Measurements from ENCODE around the gene KIR2DL4. TPM values are rescaled to one million over a fixed set of nuclear protein-coding genes. Genes with fewer than 3 reads are reported as not detected.
"Not testable (repeated sequence)": the region's sequence is repeated elsewhere in the genome, so short reads cannot be mapped to it uniquely, and the experiment has no call there.

Gene KIR2DL4
- total RNA-seq, 1 donor from 2014 or later: not detected

DNA sequence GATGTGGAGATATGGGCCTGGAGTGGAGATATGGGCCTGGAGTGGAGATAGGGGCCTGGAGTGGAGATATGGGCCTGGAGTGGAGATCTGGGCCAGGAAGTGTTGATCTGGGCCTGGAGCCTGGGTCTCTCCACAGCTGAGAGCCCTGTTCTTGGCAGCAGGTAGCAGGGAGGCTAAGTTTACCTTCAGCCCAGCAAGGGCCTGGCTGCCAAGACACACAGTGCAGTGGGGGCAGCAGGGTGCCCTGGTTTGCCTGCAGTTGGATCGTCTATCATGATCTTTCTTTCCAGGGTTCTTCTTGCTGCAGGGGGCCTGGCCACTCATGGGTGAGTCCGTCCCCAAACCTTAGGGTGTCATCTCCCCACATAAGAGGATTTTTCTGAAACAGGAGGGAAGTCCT is 47.5 kb downstream of the KIR2DL4 start:
- TF ChIP-seq, protein P1, sequence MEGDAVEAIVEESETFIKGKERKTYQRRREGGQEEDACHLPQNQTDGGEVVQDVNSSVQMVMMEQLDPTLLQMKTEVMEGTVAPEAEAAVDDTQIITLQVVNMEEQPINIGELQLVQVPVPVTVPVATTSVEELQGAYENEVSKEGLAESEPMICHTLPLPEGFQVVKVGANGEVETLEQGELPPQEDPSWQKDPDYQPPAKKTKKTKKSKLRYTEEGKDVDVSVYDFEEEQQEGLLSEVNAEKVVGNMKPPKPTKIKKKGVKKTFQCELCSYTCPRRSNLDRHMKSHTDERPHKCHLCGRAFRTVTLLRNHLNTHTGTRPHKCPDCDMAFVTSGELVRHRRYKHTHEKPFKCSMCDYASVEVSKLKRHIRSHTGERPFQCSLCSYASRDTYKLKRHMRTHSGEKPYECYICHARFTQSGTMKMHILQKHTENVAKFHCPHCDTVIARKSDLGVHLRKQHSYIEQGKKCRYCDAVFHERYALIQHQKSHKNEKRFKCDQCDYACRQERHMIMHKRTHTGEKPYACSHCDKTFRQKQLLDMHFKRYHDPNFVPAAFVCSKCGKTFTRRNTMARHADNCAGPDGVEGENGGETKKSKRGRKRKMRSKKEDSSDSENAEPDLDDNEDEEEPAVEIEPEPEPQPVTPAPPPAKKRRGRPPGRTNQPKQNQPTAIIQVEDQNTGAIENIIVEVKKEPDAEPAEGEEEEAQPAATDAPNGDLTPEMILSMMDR (conservative IDR thresholded peaks at IDR 0.05; ENCODE audit: low read depth, low read length): no peak
- no peak overlapping the region for H3K4me3 ChIP-seq (ENCODE audit: low read depth, low read length)
- DNase-seq (ENCODE audit: low read depth): no peak

DNA sequence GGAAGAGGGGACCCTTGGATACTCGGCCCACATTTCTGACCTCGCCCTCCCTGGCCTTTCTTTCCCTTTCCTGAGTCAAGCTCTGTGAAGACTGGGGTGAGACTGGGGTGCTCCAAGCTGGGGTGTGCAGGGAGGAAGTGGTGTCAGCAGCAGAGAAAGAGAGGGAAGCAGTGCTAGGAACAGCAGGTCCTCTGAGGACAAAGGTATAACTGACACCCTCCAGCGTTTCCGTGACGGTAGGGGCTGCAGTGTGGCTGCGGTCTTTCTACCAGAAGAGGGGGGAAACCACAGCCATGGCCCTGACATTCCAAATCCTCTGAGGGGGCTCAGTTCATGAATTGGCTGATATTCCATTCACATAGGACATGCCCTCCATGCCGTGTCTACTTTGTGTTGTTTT is 47.9 kb downstream of the KIR2DL4 start:
- no peak for DNase-seq (ENCODE audit: low read depth)
- no peak overlapping the region for H3K4me3 ChIP-seq (ENCODE audit: low read depth, low read length)
- TF ChIP-seq, protein P1 (conservative IDR thresholded peaks at IDR 0.05; ENCODE audit: low read depth, low read length): no peak

DNA sequence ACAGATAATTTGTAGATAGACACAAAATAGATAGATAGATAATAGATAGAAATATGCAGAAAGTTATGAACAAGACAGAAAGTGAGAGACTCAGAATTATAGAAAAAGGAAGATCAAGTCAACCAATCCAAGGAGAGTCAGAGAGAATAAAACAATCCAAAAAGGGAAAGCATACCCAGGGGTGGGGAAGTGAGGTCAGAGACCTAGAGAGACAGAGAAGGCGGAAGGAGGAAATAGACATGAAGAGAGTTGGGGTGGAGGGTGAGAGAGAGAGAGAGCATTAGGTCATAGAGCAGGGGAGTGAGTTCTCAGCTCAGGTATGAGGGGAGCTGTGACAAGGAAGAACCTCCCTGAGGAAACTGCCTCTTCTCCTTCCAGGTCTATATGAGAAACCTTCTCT is 51.8 kb downstream of the KIR2DL4 start:
- not testable (repeated sequence) for H3K4me3 ChIP-seq (ENCODE audit: low read depth, low read length); DNase-seq (ENCODE audit: low read depth)

- not testable (repeated sequence) for H3K4me3 ChIP-seq (ENCODE audit: low read depth, low read length); DNase-seq (ENCODE audit: low read depth)
Observed at GRCh38 chr19:54858476-54858875, 55.1 kb downstream of the KIR2DL4 start.

GRCh38 chr19:54859421-54859820 is 56.0 kb downstream of the KIR2DL4 start:
- H3K4me3 ChIP-seq (ENCODE audit: low read depth, low read length); DNase-seq (ENCODE audit: low read depth): not testable (repeated sequence)

- DNase-seq (ENCODE audit: low read depth); H3K4me3 ChIP-seq (ENCODE audit: low read depth, low read length): not testable (repeated sequence)
Observed at GRCh38 chr19:54863459-54863858, 60.0 kb downstream of the KIR2DL4 start.

Other genes starting within 250 kb of the KIR2DL4 start
- gene LILRA2, start 229.8 kb upstream of the KIR2DL4 start, total RNA-seq: not detected in 2 replicates
- gene LILRA1, start 210.0 kb upstream of the KIR2DL4 start, total RNA-seq: not detected in 2 replicates
- not detected in 2 replicates for gene LILRB1, start 173.1 kb upstream of the KIR2DL4 start, total RNA-seq
- gene LILRB4, start 140.6 kb upstream of the KIR2DL4 start, total RNA-seq: not detected in 2 replicates
- gene KIR3DL3, start 79.2 kb upstream of the KIR2DL4 start, total RNA-seq: not detected in 2 replicates
- not detected in 2 replicates for gene KIR2DL3, start 65.1 kb upstream of the KIR2DL4 start, total RNA-seq
- not detected in 2 replicates for gene KIR2DL1, start 33.8 kb upstream of the KIR2DL4 start, total RNA-seq
- gene KIR3DL1, start 12.9 kb downstream of the KIR2DL4 start, total RNA-seq: not detected in 2 replicates
- gene KIR2DS4, start 29.1 kb downstream of the KIR2DL4 start, total RNA-seq: not detected in 2 replicates
- gene KIR3DL2, start 46.8 kb downstream of the KIR2DL4 start, total RNA-seq: not detected in 2 replicates
- not detected in 2 replicates for gene FCAR, start 70.6 kb downstream of the KIR2DL4 start, total RNA-seq
- gene NCR1, start 102.5 kb downstream of the KIR2DL4 start, total RNA-seq: not detected in 2 replicates
- gene NLRP7, start 143.9 kb downstream of the KIR2DL4 start, total RNA-seq: not detected in 2 replicates
- 12.4 and 28.3 TPM in 2 replicates for gene NLRP2, start 162.8 kb downstream of the KIR2DL4 start, total RNA-seq
- not detected in 2 replicates for gene GP6, start 234.7 kb downstream of the KIR2DL4 start, total RNA-seq